ENCODE results near the gene ABCA6.
"Not testable (repeated sequence)": the region's sequence is repeated elsewhere in the genome, so short reads cannot be mapped to it uniquely, and the experiment has no call there.

Gene ABCA6

GRCh38 chr17:69141431-69142174, at the start of gene ABCA6:
Gene ABCA6, minus strand, starts transcription at chr17:69141895. Its CDS starts 1,192 bp downstream, at chr17:69140703.
- DNase-seq, result no peak

- DNase-seq, result no peak
These were observed 47.1 kb upstream of the ABCA6 start for GRCh38 chr17:69188796-69189195.

- no peak for DNase-seq
These were observed 46.4 kb upstream of the ABCA6 start for GRCh38 chr17:69188064-69188463.

- no peak for DNase-seq
These were observed 45.6 kb upstream of the ABCA6 start for GRCh38 chr17:69187294-69187693.

- no peak for DNase-seq
These were observed 37.7 kb upstream of the ABCA6 start for GRCh38 chr17:69179227-69179952.

- DNase-seq, result no peak
These were observed 34.7 kb upstream of the ABCA6 start for GRCh38 chr17:69176457-69176795.

GRCh38 chr17:69175625-69176456, 34.1 kb upstream of the ABCA6 start:
- DNase-seq, result no peak

- no peak for DNase-seq
These were observed 33.5 kb upstream of the ABCA6 start for GRCh38 chr17:69175262-69175624.

GRCh38 chr17:69173118-69173517, 31.4 kb upstream of the ABCA6 start:
- no peak for DNase-seq

GRCh38 chr17:69170377-69170776, 28.7 kb upstream of the ABCA6 start:
- no peak for DNase-seq

- DNase-seq, result not testable (repeated sequence)
These were observed 26.9 kb upstream of the ABCA6 start for GRCh38 chr17:69168642-69169041.

- DNase-seq, result no peak
These were observed 25.3 kb upstream of the ABCA6 start for GRCh38 chr17:69166957-69167356.

GRCh38 chr17:69164206-69164605, 22.5 kb upstream of the ABCA6 start:
- DNase-seq, result no peak

GRCh38 chr17:69159418-69159817, 17.7 kb upstream of the ABCA6 start:
- no peak for DNase-seq

GRCh38 chr17:69154267-69154666, 12.6 kb upstream of the ABCA6 start:
- no peak for DNase-seq

GRCh38 chr17:69150333-69150732, 8.6 kb upstream of the ABCA6 start:
- no peak for DNase-seq

GRCh38 chr17:69147460-69147859, 5.8 kb upstream of the ABCA6 start:
- DNase-seq, result no peak

- no peak for DNase-seq
These were observed 2.9 kb upstream of the ABCA6 start for GRCh38 chr17:69144331-69145255.

GRCh38 chr17:69143683-69144231, 2.1 kb upstream of the ABCA6 start:
- no peak for DNase-seq

- no peak for DNase-seq
These were observed 1.5 kb upstream of the ABCA6 start for GRCh38 chr17:69143151-69143550.

GRCh38 chr17:69142175-69142802, 594 bp upstream of the ABCA6 start:
- no peak for DNase-seq

- no peak for DNase-seq
These were observed 7.6 kb downstream of the ABCA6 start for GRCh38 chr17:69134112-69134511.

Data from NCI-H748 treated with DMSO at 0.1 percent for 48 hours (cell line).